IMR-90 (cell line): ENCODE data around the gene FNDC3B. TPM values are rescaled to one million over a fixed set of nuclear protein-coding genes. Genes with fewer than 3 reads are reported as not detected.

Source experiments
- ATAC-seq: fragments of 200-7000 bp; cut with Tn5 transposase; 2 replicates; pipeline ENCODE4 v1.9.1; 2020; ENCODE audit warnings: low read depth, mild to moderate bottlenecking, moderate library complexity
- BruUV-seq: library from RNA; stranded (reverse); fragments of 400-500 nt; replicated peaks from 2 replicates; lab custom pipeline; 2021; lab: Mats Ljungman, UMichigan
- CTCF ChIA-PET: fragments of 300-600 bp; formaldehyde crosslinking; extraction: SDS; loops from one replicate; lab custom pipeline; 2021; ENCODE audit warnings: antibody characterized with exemption; lab: Yijun Ruan, JAX
- POLR2A ChIA-PET: fragments of 300-600 bp; sonication (Branson Sonifier 250); formaldehyde crosslinking; loops from one replicate; lab custom pipeline; 2022; ENCODE audit warnings: antibody characterized with exemption; ENCODE audit not compliant: unreplicated experiment; lab: Charles Lee
- DNase-seq: peaks from one replicate; pipeline ENCODE4 v3.0.0; 2013
- H2AFZ ChIP-seq: replicated peaks from 2 replicates; pipeline ENCODE3; 2013; ENCODE audit warnings: low read length, mild to moderate bottlenecking; ENCODE audit not compliant: poor library complexity
- H2AK5ac ChIP-seq: 2 replicates; pipeline ENCODE4 v1.6.1; 2013; ENCODE audit warnings: low read depth, low read length, inconsistent platforms
- H2AK9ac ChIP-seq: replicated peaks from 2 replicates; pipeline ENCODE3; 2013; ENCODE audit warnings: mild to moderate bottlenecking, low read depth, low read length, moderate library complexity; ENCODE audit not compliant: poor library complexity
- H2BK120ac ChIP-seq: 2 replicates; pipeline ENCODE4 v1.6.1; 2013; ENCODE audit warnings: low read depth, low read length, inconsistent platforms
- H2BK15ac ChIP-seq: 3 replicates; pipeline ENCODE4 v1.6.1; 2013; ENCODE audit warnings: low read depth, low read length, inconsistent platforms
- H2BK20ac ChIP-seq: 2 replicates; pipeline ENCODE4 v1.6.1; 2013; ENCODE audit warnings: low read depth, mild to moderate bottlenecking, inconsistent platforms, low read length, moderate library complexity
- H2BK5ac ChIP-seq: 2 replicates; pipeline ENCODE4 v1.6.1; 2013; ENCODE audit warnings: mild to moderate bottlenecking, low read depth, low read length, inconsistent platforms; ENCODE audit not compliant: poor library complexity, severe bottlenecking
- H3K14ac ChIP-seq: replicated peaks from 2 replicates; pipeline ENCODE4 v1.6.1; 2013; ENCODE audit warnings: low read depth, low read length, inconsistent platforms
- H3K18ac ChIP-seq: 2 replicates; pipeline ENCODE4 v1.6.1; 2013; ENCODE audit warnings: low read depth, low read length, control low read depth
- H3K23ac ChIP-seq: 2 replicates; pipeline ENCODE4 v1.6.1; 2013; ENCODE audit warnings: low read depth, low read length, inconsistent platforms
- H3K27ac ChIP-seq: 2 replicates; pipeline ENCODE4 v1.5.1; 2013; ENCODE audit warnings: mild to moderate bottlenecking, control low read depth, low read length; ENCODE audit not compliant: insufficient read depth
- H3K27me3 ChIP-seq: 2 replicates; pipeline ENCODE4 v1.6.1; 2013; ENCODE audit warnings: low read length; ENCODE audit not compliant: control insufficient read depth, insufficient read depth
- H3K36me3 ChIP-seq: 2 replicates; pipeline ENCODE4 v1.6.1; 2013; ENCODE audit warnings: low read length, mixed read lengths; ENCODE audit not compliant: control insufficient read depth, insufficient read depth
- H3K4ac ChIP-seq: 2 replicates; pipeline ENCODE4 v1.6.1; 2013; ENCODE audit warnings: low read depth, low read length, inconsistent platforms
- H3K4me1 ChIP-seq: 2 replicates; pipeline ENCODE4 v1.6.1; 2013; ENCODE audit warnings: low read length, mixed read lengths; ENCODE audit not compliant: control insufficient read depth, insufficient read depth
- H3K4me2 ChIP-seq: 2 replicates; pipeline ENCODE4 v1.6.1; 2013; ENCODE audit warnings: low read depth, mild to moderate bottlenecking, control low read depth, low read length, moderate library complexity
- H3K4me3 ChIP-seq: 2 replicates; pipeline ENCODE4 v1.5.1; 2013; ENCODE audit warnings: low read depth, mild to moderate bottlenecking, control low read depth, low read length, moderate library complexity; ENCODE audit not compliant: insufficient read depth
- H3K56ac ChIP-seq: 2 replicates; pipeline ENCODE4 v1.6.1; 2013; ENCODE audit warnings: low read length, inconsistent platforms; ENCODE audit not compliant: insufficient read depth; ENCODE audit errors: extremely low read depth
- H3K79me1 ChIP-seq, 2 experiments: 2 replicates each; pipeline ENCODE4 v1.6.1; 2013; ENCODE audit warnings: low read length in 2 of 2, inconsistent platforms in 1 of 2, low read depth in 1 of 2
- H3K9ac ChIP-seq: 2 replicates; pipeline ENCODE4 v1.6.1; 2013; ENCODE audit warnings: low read depth, low read length, control low read depth
- H3K9me1 ChIP-seq: 2 replicates; pipeline ENCODE4 v1.6.1; 2013; ENCODE audit warnings: low read length, inconsistent platforms; ENCODE audit not compliant: insufficient read depth
- H3K9me3 ChIP-seq: 2 replicates; pipeline ENCODE4 v1.6.1; 2013; ENCODE audit warnings: low read length; ENCODE audit not compliant: control insufficient read depth, insufficient read depth
- H4K20me1 ChIP-seq: 2 replicates; pipeline ENCODE4 v1.6.1; 2013; ENCODE audit warnings: low read length, inconsistent platforms; ENCODE audit not compliant: insufficient read depth
- H4K5ac ChIP-seq: 2 replicates; pipeline ENCODE4 v1.6.1; 2013; ENCODE audit warnings: mild to moderate bottlenecking, low read depth, low read length, control low read depth
- H4K8ac ChIP-seq, 2 experiments: 2 replicates each; pipeline ENCODE4 v1.6.1; 2013; ENCODE audit warnings: low read depth in 2 of 2, low read length in 2 of 2, control low read depth in 1 of 2, inconsistent platforms in 1 of 2
- H4K91ac ChIP-seq: 2 replicates; pipeline ENCODE4 v1.6.1; 2013; ENCODE audit warnings: low read depth, low read length, inconsistent platforms; ENCODE audit not compliant: insufficient read depth
- CEBPB ChIP-seq: IDR thresholded peaks from 2 replicates; pipeline ENCODE4 v1.6.1; 2012; ENCODE audit warnings: low read depth, low read length, improper control_type of control experiment
- MXI1 ChIP-seq: IDR thresholded peaks from 2 replicates; pipeline ENCODE4 v1.6.1; 2012; ENCODE audit warnings: low read depth, mild to moderate bottlenecking, low read length, moderate library complexity, borderline replicate concordance
- POLR2A ChIP-seq: IDR thresholded peaks from 2 replicates; pipeline ENCODE4 v1.6.1; 2012; ENCODE audit warnings: mild to moderate bottlenecking, low read depth, low read length
- SMC3 ChIP-seq: fragments of 150-350 bp; IDR thresholded peaks from 2 replicates; pipeline ENCODE4 v1.6.1; 2016; ENCODE audit warnings: low read depth, mild to moderate bottlenecking, antibody characterized with exemption, low read length, moderate library complexity
- WGBS, 2 experiments: methylation state at CpG; one replicate each; pipeline versions ENCODE4 v1.1.5 to v1.1.7; 2013; ENCODE audit warnings: missing lambda C conversion rate in 2 of 2; ENCODE audit not compliant: insufficient read length in 1 of 2; ENCODE audit errors: extremely low coverage in 2 of 2; 5-methylcytosine and 5-hydroxymethylcytosine counted together
- dilution Hi-C: fragments of 300-500 bp; cut with HindIII; formaldehyde crosslinking; loops from one replicate; pipeline ENCODE4 v1.14.3; 2018; ENCODE audit warnings: low sequenced_read_pairs; ENCODE audit not compliant: unreplicated experiment
- in situ Hi-C: fragments of 300-500 bp; cut with MboI; formaldehyde crosslinking; loops from 3 replicates; pipeline ENCODE4 v1.14.3; 2019; ENCODE audit warnings: low sequenced_read_pairs, inconsistent platforms, mixed read lengths
- intact Hi-C: fragments of 100-400 bp; cut with micrococcal nuclease; formaldehyde crosslinking; loops from 2 replicates; pipeline ENCODE4 v1.10.0; 2022
- polyA plus RNA-seq, 3 experiments: library from polyadenylated mRNA; depleted of rRNA; stranded (reverse); fragments of >200 nt; gene quantifications; 2 replicates each; pipeline ENCODE4 v1.2.3, GENCODE V29; 2012; ENCODE audit warnings: low replicate concordance in 1 of 3
- total RNA-seq: library from RNA; depleted of rRNA; stranded (reverse); fragments of >200 nt; gene quantifications from 2 replicates; pipeline ENCODE4 v1.2.3, GENCODE V29; 2012

FNDC3B gene
- total and polyA plus RNA-seq, 2 of the 4 experiments (the other 2 are of a cell fraction) = 23.9 to 150 TPM

GRCh38 chr3:172290457-172290856 lies 251.1 kb downstream of the FNDC3B start:
- POLR2A ChIA-PET = no interaction called here
- peaks cover 52% of the 10 kb centered on the region; the same call in 1 of the 2 replicates for H4K20me1 ChIP-seq
- WGBS, 2 experiments = no CpG with 5 or more reads among the region's 7 CpGs

More at GRCh38 chr3:172290457-172290856, 251.1 kb downstream of the FNDC3B start:
- Histone ChIP-seq H2BK5ac (no peak overlapping the region), H2AFZ (no peak overlapping the region), H3K27me3 (no peaks in the 10 kb centered on the region), H3K4me1 (peaks cover 5% of the 10 kb centered on the region), H2BK15ac (no peak overlapping the region), H4K91ac (no peak overlapping the region), H3K14ac (no peak overlapping the region), H3K36me3 (peaks cover 41% of the 10 kb centered on the region), H4K5ac (no peak overlapping the region), H3K9me1 (peaks cover 30% of the 10 kb centered on the region), H3K27ac (no peak overlapping the region), H3K9ac (no peak overlapping the region), H3K79me1 (peaks cover 53 to 87% of the 10 kb centered on the region in 2 experiments), H3K9me3 (no peaks in the 10 kb centered on the region), H2BK120ac (no peak overlapping the region), H4K8ac (no peak overlapping the region), H3K56ac (no peak overlapping the region), H3K4me3 (no peak overlapping the region), H2AK9ac (no peak overlapping the region), H3K4me2 (no peak overlapping the region), H2BK20ac (no peak overlapping the region), H3K18ac (no peak overlapping the region), H3K23ac (no peak overlapping the region), H2AK5ac (no peak overlapping the region), H3K4ac (no peak overlapping the region)
- CTCF ChIA-PET = no interaction called here
- no TSS peak for BruUV-seq
- dilution Hi-C loops = no loop called here
- ATAC-seq (no peak), DNase-seq (no peak)
- in situ Hi-C loops = no loop called here
- no peak for TF ChIP-seq CEBPB
- TF ChIP-seq SMC3 = no peak
- no peak for TF ChIP-seq POLR2A
- TF ChIP-seq MXI1 = no peak
- intact Hi-C loops = no loop called here
